CD14-positive monocyte (primary cell): ENCODE data around the gene FBXO5. TPM values are rescaled to one million over a fixed set of nuclear protein-coding genes. Genes with fewer than 3 reads are reported as not detected.

Source experiments
- DNase-seq, 3 donors: peaks; one replicate each; pipeline ENCODE4 v3.0.0-alpha.2; 2011 to 2022
- H2AFZ ChIP-seq: 2 replicates; pipeline ENCODE4 v1.6.0; 2012; ENCODE audit warnings: mild to moderate bottlenecking, low read depth, low read length, inconsistent platforms; ENCODE audit not compliant: insufficient read depth, poor library complexity, severe bottlenecking
- H3K27ac ChIP-seq, 2 donors: 1 replicate in 1 of 2; 2 replicates in 1 of 2; pipeline ENCODE4 v1.5.1; 2012 to 2013; ENCODE audit warnings: low read length in 2 of 2, control low read depth in 1 of 2, inconsistent platforms in 1 of 2, low read depth in 1 of 2, mild to moderate bottlenecking in 1 of 2
- H3K27me3 ChIP-seq, 2 donors: one replicate each; pipeline versions ENCODE4 v1.6.0 to v1.6.1; 2011 to 2013; ENCODE audit warnings: low read length in 2 of 2; ENCODE audit not compliant: control insufficient read depth in 2 of 2, insufficient read depth in 2 of 2
- H3K36me3 ChIP-seq, 2 donors: replicated peaks in 1 of 2; 1 replicate in 1 of 2; 2 replicates in 1 of 2; pipeline versions ENCODE4 v1.5.1 to v1.6.1; 2012 to 2013; ENCODE audit warnings: low read length in 2 of 2, control low read depth in 1 of 2, inconsistent platforms in 1 of 2, mild to moderate bottlenecking in 1 of 2; ENCODE audit not compliant: insufficient read depth in 2 of 2, control insufficient read depth in 1 of 2
- H3K4me1 ChIP-seq, 2 donors: 1 replicate in 1 of 2; 2 replicates in 1 of 2; pipeline versions ENCODE4 v1.5.1 to v1.6.1; 2012 to 2013; ENCODE audit warnings: low read length in 2 of 2, control low read depth in 1 of 2, inconsistent platforms in 1 of 2, mild to moderate bottlenecking in 1 of 2, moderate library complexity in 1 of 2; ENCODE audit not compliant: insufficient read depth in 2 of 2, control insufficient read depth in 1 of 2
- H3K4me2 ChIP-seq: replicated peaks from 2 replicates; pipeline ENCODE3; 2012; ENCODE audit warnings: low read length, moderate library complexity, mild to moderate bottlenecking; ENCODE audit not compliant: poor library complexity, severe bottlenecking; ENCODE audit errors: extremely low read depth
- H3K4me3 ChIP-seq, 3 experiments: fragments of 200-600 bp in 1 of 3; sonication (generic) in 1 of 3; replicated peaks in 1 of 3; 1 replicate in 2 of 3; 2 replicates in 1 of 3; pipeline ENCODE4 v1.5.1; 2011 to 2013; ENCODE audit warnings: low read length in 3 of 3, mild to moderate bottlenecking in 3 of 3, control low read depth in 2 of 3, low read depth in 2 of 3, inconsistent platforms in 1 of 3, moderate library complexity in 1 of 3
- H3K79me2 ChIP-seq: 2 replicates; pipeline ENCODE4 v1.6.0; 2012; ENCODE audit warnings: mild to moderate bottlenecking, control low read depth, inconsistent platforms, low read length, moderate library complexity; ENCODE audit not compliant: insufficient read depth
- H3K9ac ChIP-seq: 2 replicates; pipeline ENCODE4 v1.6.0; 2017; ENCODE audit warnings: low read length, mild to moderate bottlenecking; ENCODE audit not compliant: insufficient read depth, poor library complexity, severe bottlenecking
- H3K9me3 ChIP-seq, 2 donors: replicated peaks in 1 of 2; 1 replicate in 1 of 2; 2 replicates in 1 of 2; pipeline versions ENCODE4 v1.5.1 to v1.6.1; 2012 to 2013; ENCODE audit warnings: low read length in 2 of 2, control low read depth in 1 of 2; ENCODE audit not compliant: control insufficient read depth in 1 of 2, insufficient read depth in 1 of 2
- H4K20me1 ChIP-seq: 2 replicates; pipeline ENCODE4 v1.6.0; 2012; ENCODE audit warnings: mild to moderate bottlenecking, low read length, control low read depth, moderate library complexity; ENCODE audit not compliant: insufficient read depth
- H3K27ac Mint-ChIP-seq, 7 donors: one replicate each; pipeline ENCODE4 v1.8.0; 2020; ENCODE audit warnings: mild to moderate bottlenecking in 7 of 7, mixed read lengths in 7 of 7, moderate library complexity in 6 of 7, inconsistent platforms in 2 of 7
- H3K27me3 Mint-ChIP-seq, 3 donors: one replicate each; pipeline ENCODE4 v1.8.0; 2021 to 2022; ENCODE audit warnings: low read depth in 3 of 3, mild to moderate bottlenecking in 3 of 3, mixed read lengths in 3 of 3, moderate library complexity in 3 of 3, inconsistent platforms in 1 of 3
- H3K36me3 Mint-ChIP-seq, 2 donors: one replicate each; pipeline ENCODE4 v1.8.0; 2020; ENCODE audit warnings: mixed read lengths in 2 of 2, inconsistent platforms in 1 of 2, mild to moderate bottlenecking in 1 of 2
- H3K4me1 Mint-ChIP-seq: one replicate; pipeline ENCODE4 v1.8.0; 2020; ENCODE audit warnings: mild to moderate bottlenecking, mixed read lengths
- H3K4me3 Mint-ChIP-seq, 2 donors: one replicate each; pipeline ENCODE4 v1.8.0; 2020; ENCODE audit warnings: mild to moderate bottlenecking in 2 of 2, mixed read lengths in 2 of 2, moderate library complexity in 1 of 2
- H3K9me3 Mint-ChIP-seq, 7 donors: one replicate each; pipeline ENCODE4 v1.8.0; 2020 to 2022; ENCODE audit warnings: mixed read lengths in 7 of 7, mild to moderate bottlenecking in 6 of 7, moderate library complexity in 6 of 7, inconsistent platforms in 2 of 7
- CTCF ChIP-seq: fragments of 200-600 bp; IDR thresholded peaks from one replicate; pipeline ENCODE4 v1.8.0; 2022; ENCODE audit warnings: antibody characterized with exemption, mild to moderate bottlenecking
- WGBS: methylation state at CpG from one replicate; pipeline ENCODE4 v1.1.5; 2013; ENCODE audit warnings: missing lambda C conversion rate; ENCODE audit not compliant: insufficient coverage; 5-methylcytosine and 5-hydroxymethylcytosine counted together
- intact Hi-C, 2 donors: fragments of 100-400 bp; cut with micrococcal nuclease; formaldehyde crosslinking; loops; one replicate each; pipeline versions ENCODE4 v1.15.0 to v1.15.1; 2023
- polyA plus RNA-seq, 3 donors: library from polyadenylated mRNA; depleted of rRNA in 1 of 3; unstranded in 2 of 3; stranded (reverse) in 1 of 3; fragments of 300-500 nt in 2 of 3; fragments of >200 nt in 1 of 3; fragmentation: Illumina TruSeq in 2 of 3; gene quantifications; 1 replicate in 2 of 3; 2 replicates in 1 of 3; pipeline ENCODE4 v1.2.3, GENCODE V29; 2012 to 2021

Gene FBXO5
- polyA plus RNA-seq, 3 donors: 1.0 to 1.9 (median 1.3) TPM

GRCh38 chr6:153031335-153031955 is 48.6 kb upstream of the FBXO5 start:
- intact Hi-C loops: no loop called here
- Mint-ChIP-seq H3K4me1 (peaks cover 3% of the 10 kb centered on the region), H3K27ac (no peak overlapping the region), H3K27me3 (peaks cover 0 to 4% (median 0%) of the 10 kb centered on the region in 3 donors), H3K36me3 (no peaks in the 10 kb centered on the region), H3K4me3 (no peak overlapping the region), H3K9me3 (no peaks in the 10 kb centered on the region)
- H3K9me3 ChIP-seq: no peaks in the 10 kb centered on the region
- H2AFZ ChIP-seq: no peak overlapping the region
- H3K4me3 ChIP-seq: no peak overlapping the region
- no peak overlapping the region for H3K9ac ChIP-seq
- no peak for TF ChIP-seq CTCF
- H3K4me1 ChIP-seq: no peaks in the 10 kb centered on the region
- H3K4me2 ChIP-seq: no peak overlapping the region
- H4K20me1 ChIP-seq: no peaks in the 10 kb centered on the region
- DNase-seq: peak in 2 of 3 donors; percentile 2 to 21
- no peaks in the 10 kb centered on the region for H3K79me2 ChIP-seq
- WGBS: no CpG with 5 or more reads among the region's 1 CpG
- H3K36me3 ChIP-seq: no peaks in the 10 kb centered on the region
- H3K27me3 ChIP-seq: no peaks in the 10 kb centered on the region
- H3K27ac ChIP-seq: no peak overlapping the region

GRCh38 chr6:153028963-153029362 is 46.1 kb upstream of the FBXO5 start:
- no peak for TF ChIP-seq CTCF
- Mint-ChIP-seq H3K36me3 (no peaks in the 10 kb centered on the region), H3K27ac (no peak overlapping the region), H3K4me3 (no peak overlapping the region), H3K4me1 (peaks cover 3% of the 10 kb centered on the region), H3K27me3 (peaks cover 0 to 3% (median 0%) of the 10 kb centered on the region in 3 donors), H3K9me3 (no peaks in the 10 kb centered on the region)
- H3K4me2 ChIP-seq: no peak overlapping the region
- H2AFZ ChIP-seq: no peak overlapping the region
- no peak for DNase-seq
- intact Hi-C loops: no loop called here
- no peaks in the 10 kb centered on the region for H3K27me3 ChIP-seq
- no peaks in the 10 kb centered on the region for H3K79me2 ChIP-seq
- no peaks in the 10 kb centered on the region for H3K4me1 ChIP-seq
- H3K36me3 ChIP-seq: no peaks in the 10 kb centered on the region
- H3K9ac ChIP-seq: no peak overlapping the region
- H3K4me3 ChIP-seq: no peak overlapping the region
- no peak overlapping the region for H3K27ac ChIP-seq
- no peaks in the 10 kb centered on the region for H3K9me3 ChIP-seq
- H4K20me1 ChIP-seq: no peaks in the 10 kb centered on the region
- 100% methylated on average over 1 of the region's 4 CpGs for WGBS
